Calu3 (cell line): Measurements from ENCODE around the gene BCL3. TPM values are rescaled to one million over a fixed set of nuclear protein-coding genes. Genes with fewer than 3 reads are reported as not detected.

ENCODE experiments used
- BruUV-seq: library from RNA; stranded (reverse); fragments of 400-500 nt; replicated peaks from 2 replicates; lab custom pipeline; 2021; lab: Mats Ljungman, UMichigan
- CTCF ChIA-PET: fragments of 300-600 bp; sonication (Branson Sonifier 250); formaldehyde crosslinking; loops from one replicate; lab custom pipeline; 2022; ENCODE audit warnings: antibody characterized with exemption; lab: Charles Lee
- DNase-seq: peaks from one replicate; pipeline ENCODE4 v3.0.0; 2022
- H3K27ac Mint-ChIP-seq: one replicate; pipeline ENCODE4 v1.8.0; 2022; ENCODE audit warnings: mixed read lengths; ENCODE audit not compliant: unreplicated experiment
- H3K27me3 Mint-ChIP-seq: one replicate; pipeline ENCODE4 v1.8.0; 2022; ENCODE audit warnings: mixed read lengths; ENCODE audit not compliant: unreplicated experiment
- H3K36me3 Mint-ChIP-seq: one replicate; pipeline ENCODE4 v1.8.0; 2022; ENCODE audit warnings: mild to moderate bottlenecking, moderate library complexity, mixed read lengths; ENCODE audit not compliant: insufficient read depth, unreplicated experiment
- H3K4me1 Mint-ChIP-seq: one replicate; pipeline ENCODE4 v1.8.0; 2022; ENCODE audit warnings: mild to moderate bottlenecking, low read depth, mixed read lengths; ENCODE audit not compliant: unreplicated experiment
- H3K4me3 Mint-ChIP-seq: one replicate; pipeline ENCODE4 v1.8.0; 2022; ENCODE audit warnings: mild to moderate bottlenecking, low read depth, moderate library complexity, mixed read lengths; ENCODE audit not compliant: unreplicated experiment
- H3K9me3 Mint-ChIP-seq: one replicate; pipeline ENCODE4 v1.8.0; 2022; ENCODE audit warnings: low read depth, mixed read lengths; ENCODE audit not compliant: unreplicated experiment
- intact Hi-C: fragments of 100-400 bp; cut with micrococcal nuclease; formaldehyde crosslinking; loops from one replicate; pipeline ENCODE4 v1.10.0; 2022; ENCODE audit not compliant: unreplicated experiment
- total RNA-seq: library from RNA; stranded (reverse); gene quantifications from 2 replicates; pipeline ENCODE4 v1.2.3, GENCODE V29; 2022
- TF ChIP-seq, protein P1 (sequence below): fragments of 200-600 bp; IDR thresholded peaks from one replicate; pipeline ENCODE4 v1.8.0; 2022; ENCODE audit warnings: antibody characterized with exemption; ENCODE audit not compliant: unreplicated experiment

Gene BCL3
- total RNA-seq, 1 experiment from 2014 or later: 37.7 TPM

- TF ChIP-seq, protein P1, sequence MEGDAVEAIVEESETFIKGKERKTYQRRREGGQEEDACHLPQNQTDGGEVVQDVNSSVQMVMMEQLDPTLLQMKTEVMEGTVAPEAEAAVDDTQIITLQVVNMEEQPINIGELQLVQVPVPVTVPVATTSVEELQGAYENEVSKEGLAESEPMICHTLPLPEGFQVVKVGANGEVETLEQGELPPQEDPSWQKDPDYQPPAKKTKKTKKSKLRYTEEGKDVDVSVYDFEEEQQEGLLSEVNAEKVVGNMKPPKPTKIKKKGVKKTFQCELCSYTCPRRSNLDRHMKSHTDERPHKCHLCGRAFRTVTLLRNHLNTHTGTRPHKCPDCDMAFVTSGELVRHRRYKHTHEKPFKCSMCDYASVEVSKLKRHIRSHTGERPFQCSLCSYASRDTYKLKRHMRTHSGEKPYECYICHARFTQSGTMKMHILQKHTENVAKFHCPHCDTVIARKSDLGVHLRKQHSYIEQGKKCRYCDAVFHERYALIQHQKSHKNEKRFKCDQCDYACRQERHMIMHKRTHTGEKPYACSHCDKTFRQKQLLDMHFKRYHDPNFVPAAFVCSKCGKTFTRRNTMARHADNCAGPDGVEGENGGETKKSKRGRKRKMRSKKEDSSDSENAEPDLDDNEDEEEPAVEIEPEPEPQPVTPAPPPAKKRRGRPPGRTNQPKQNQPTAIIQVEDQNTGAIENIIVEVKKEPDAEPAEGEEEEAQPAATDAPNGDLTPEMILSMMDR: no peak
- Mint-ChIP-seq H3K4me3 (no peak overlapping the region), H3K9me3 (no peaks in the 10 kb centered on the region), H3K4me1 (peaks cover 56% of the 10 kb centered on the region), H3K27ac (peak overlapping the region; percentile 75), H3K27me3 (no peaks in the 10 kb centered on the region), H3K36me3 (peaks cover 26% of the 10 kb centered on the region)
- BruUV-seq: no TSS peak
- intact Hi-C loops: loop anchor here (5.0 kb wide), 1 partner anchor 37 kb away; no protein-coding TSS in a partner anchor
- CTCF ChIA-PET: interaction anchor here (0.6 to 1.1 kb wide), 2 partner anchors 10 to 87 kb away, joined by 3 read pairs; no protein-coding TSS in a partner anchor
- DNase-seq: peak; percentile 44
These were observed 13.5 kb upstream of the BCL3 start for GRCh38 chr19:44735011-44735410.

DNA sequence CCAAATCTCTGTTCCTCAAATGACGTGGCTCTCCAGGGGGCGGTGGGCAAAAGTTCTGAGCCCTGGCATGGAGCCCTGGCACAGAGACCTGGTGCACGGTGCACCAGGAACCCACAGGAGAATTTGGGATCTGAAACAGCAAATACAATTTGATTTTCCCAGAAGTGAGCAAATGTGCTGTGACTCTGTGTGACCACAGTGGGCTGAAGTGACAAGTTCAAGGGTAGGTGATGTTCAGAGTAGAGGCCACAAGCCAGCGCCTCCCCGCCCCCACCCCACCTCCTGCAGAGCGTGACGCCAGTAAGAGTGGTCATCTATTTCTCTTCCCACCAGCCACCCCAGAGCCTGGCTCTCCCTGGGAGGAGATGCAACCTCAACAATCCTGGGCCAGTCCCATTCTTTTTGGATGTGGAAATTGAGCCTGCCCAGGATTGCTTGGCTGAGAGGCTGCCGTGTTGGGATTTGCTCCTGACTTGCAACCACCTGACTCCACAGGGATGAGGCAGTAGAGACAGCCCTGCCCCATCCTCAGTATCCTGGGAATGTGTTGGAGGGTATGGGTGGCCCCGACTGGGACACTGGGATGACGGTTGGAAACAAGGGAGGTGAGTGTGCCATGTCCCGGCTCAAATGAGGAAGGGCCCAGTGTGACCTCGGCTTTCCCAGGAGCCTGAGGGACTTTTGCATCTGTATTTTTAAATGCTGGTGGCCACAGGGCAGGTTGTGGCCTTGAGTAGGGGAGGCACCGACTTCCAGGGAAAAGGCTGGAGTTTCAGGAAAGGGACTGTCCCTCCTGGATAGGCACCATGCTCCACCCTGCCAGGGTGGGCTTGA is 11.1 kb upstream of the BCL3 start:
- no peak for DNase-seq
- BruUV-seq: no TSS peak
- Mint-ChIP-seq H3K27ac (peak overlapping the region; percentile 33), H3K27me3 (no peaks in the 10 kb centered on the region), H3K4me1 (peaks cover 64% of the 10 kb centered on the region), H3K4me3 (no peak overlapping the region), H3K9me3 (no peaks in the 10 kb centered on the region), H3K36me3 (peaks cover 34% of the 10 kb centered on the region)
- intact Hi-C loops: loop anchor here (5.0 kb wide), 1 partner anchor 35 kb away; no protein-coding TSS in a partner anchor
- CTCF ChIA-PET: no interaction called here
- TF ChIP-seq, protein P1: no peak

DNA sequence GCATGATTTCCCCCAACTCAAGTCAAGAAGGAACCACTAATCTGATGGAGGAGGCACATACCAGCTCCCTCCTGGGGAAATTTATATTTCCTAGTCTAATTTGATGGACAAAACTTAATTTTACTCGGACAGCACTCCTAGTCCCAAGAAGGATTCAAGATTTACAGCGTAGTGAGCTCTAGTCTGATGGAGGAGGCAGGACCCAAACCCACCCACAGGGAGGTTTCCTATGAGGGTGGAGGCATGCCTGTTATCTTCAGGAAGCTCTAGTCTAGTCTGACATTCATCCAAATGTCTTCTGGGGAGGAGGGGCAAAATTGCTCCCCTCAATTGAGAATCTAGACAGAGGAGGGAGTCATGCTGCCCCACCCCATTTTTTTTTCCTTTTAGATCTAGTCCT is 10.4 kb upstream of the BCL3 start:
- no peak for DNase-seq
- H3K27me3 Mint-ChIP-seq: no peaks in the 10 kb centered on the region
- BruUV-seq: no TSS peak
- CTCF ChIA-PET: interaction anchor here (2.0 kb wide), 1 partner anchor 14 kb away, joined by 8 read pairs; no protein-coding TSS in a partner anchor
- TF ChIP-seq, protein P1: no peak
- H3K4me3 Mint-ChIP-seq: no peak overlapping the region
- intact Hi-C loops: loop anchor here (5.0 kb wide), 1 partner anchor 34 kb away; no protein-coding TSS in a partner anchor
- peaks cover 40% of the 10 kb centered on the region for H3K36me3 Mint-ChIP-seq
- no peaks in the 10 kb centered on the region for H3K9me3 Mint-ChIP-seq
- peaks cover 68% of the 10 kb centered on the region for H3K4me1 Mint-ChIP-seq
- no peak overlapping the region for H3K27ac Mint-ChIP-seq

DNA sequence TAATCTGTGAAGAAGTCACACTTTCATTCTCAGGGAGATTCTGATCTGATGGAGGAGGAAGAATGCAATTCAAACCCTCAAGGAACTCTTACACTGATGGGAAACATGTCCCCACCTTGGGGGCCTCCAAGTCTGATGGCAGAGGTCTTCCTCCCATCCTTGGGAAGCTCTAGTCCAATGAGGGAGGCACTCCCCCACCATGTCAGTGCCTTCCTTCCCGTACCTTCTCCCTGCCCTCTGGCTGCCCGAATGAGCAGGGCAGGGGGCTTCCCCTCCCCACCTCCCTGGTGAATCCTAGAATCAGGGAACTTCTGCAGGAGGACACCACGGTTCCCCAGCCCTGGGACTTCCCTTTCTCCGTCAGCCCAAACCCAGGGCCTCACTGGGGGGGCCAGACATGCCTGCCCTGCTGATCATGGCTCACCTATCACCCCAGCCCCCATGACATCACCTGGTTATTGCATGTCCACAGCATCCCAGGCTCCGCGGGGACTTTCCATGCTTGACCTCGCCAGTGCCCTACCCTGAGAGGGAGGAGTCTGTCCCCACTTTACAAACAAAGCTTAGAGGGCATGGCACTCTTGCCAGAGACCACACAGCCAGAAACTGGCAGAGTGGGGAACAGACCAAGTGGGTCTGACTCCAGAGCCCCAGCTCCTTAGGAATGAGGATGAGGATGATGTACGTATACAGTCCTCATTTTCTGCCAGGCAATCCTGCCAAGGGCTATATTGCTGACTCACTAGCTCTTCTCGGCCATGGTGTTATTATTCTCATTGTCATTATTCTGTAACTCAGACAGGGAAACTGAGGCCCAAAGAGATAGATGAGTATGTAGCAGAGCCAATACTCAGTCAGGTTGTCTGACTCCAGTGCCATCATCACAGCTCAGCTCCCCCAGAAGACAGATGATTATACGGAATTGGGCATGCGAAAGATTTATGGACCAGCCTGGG is 9.6 kb upstream of the BCL3 start:
- no TSS peak for BruUV-seq
- peak; percentile 69 for DNase-seq
- Mint-ChIP-seq H3K4me3 (no peak overlapping the region), H3K27me3 (no peaks in the 10 kb centered on the region), H3K36me3 (peaks cover 34% of the 10 kb centered on the region), H3K4me1 (peaks cover 70% of the 10 kb centered on the region), H3K9me3 (no peaks in the 10 kb centered on the region), H3K27ac (peak overlapping the region; percentile 83)
- intact Hi-C loops: loop anchor here (5.0 kb wide), 1 partner anchor 33 kb away; no protein-coding TSS in a partner anchor
- TF ChIP-seq, protein P1: no peak
- CTCF ChIA-PET: interaction anchor here (0.9 to 2.0 kb wide), 2 partner anchors 14 to 32 kb away, joined by 4 to 8 read pairs; no protein-coding TSS in a partner anchor
